ENCODE measurements around the gene ATP2B2. TPM values are rescaled to one million over a fixed set of nuclear protein-coding genes. Genes with fewer than 3 reads are reported as not detected.

The ATP2B2 gene
- total and polyA plus RNA-seq, 2 experiments from 2014 or later, result 0.42 to 0.63 TPM

- H3K79me2 ChIP-seq (replicated peaks; ENCODE audit: insufficient read depth), result no peaks in the 10 kb centered on the region
- Mint-ChIP-seq H3K27me3 (ENCODE audit: insufficient read depth, low read depth, poor library complexity) (no peaks in the 10 kb centered on the region), H3K9me3 (no peaks in the 10 kb centered on the region; the same call in 2 of the 3 replicates), H3K36me3 (ENCODE audit: low read depth) (peaks cover 10% of the 10 kb centered on the region), H3K4me1 (no peaks in the 10 kb centered on the region; the same call in 2 of the 3 replicates), H3K4me3 (no peak within 1 kb of the TSS), H3K27ac (peak within 1 kb of the TSS; percentile 73)
- TF ChIP-seq POLR2AphosphoS5 (IDR thresholded peaks at IDR 0.05; ENCODE audit: low read depth) (no peak), CTCF (conservative IDR thresholded peaks at IDR 0.05; ENCODE audit: low read depth in 2 of 2) (no peak), EZH2 (IDR thresholded peaks at IDR 0.05; ENCODE audit: low read depth, unreplicated experiment) (no peak), ZNF462 (CRISPR knock-in tag; IDR thresholded peaks at IDR 0.05) (no peak), REST (IDR thresholded peaks at IDR 0.05; ENCODE audit: unreplicated experiment) (no peak), ZNF331 (CRISPR knock-in tag; IDR thresholded peaks at IDR 0.05; ENCODE audit: low read depth) (no peak), JUNB (IDR thresholded peaks at IDR 0.05; ENCODE audit: unreplicated experiment) (no peak), EZH2phosphoT487 (IDR thresholded peaks at IDR 0.05; ENCODE audit: unreplicated experiment) (no peak), ETS1 (IDR thresholded peaks at IDR 0.05) (no peak), ZNF114 (CRISPR knock-in tag; IDR thresholded peaks at IDR 0.05) (no peak), STAT1 (IDR thresholded peaks at IDR 0.05; ENCODE audit: unreplicated experiment) (no peak), NANOG (IDR thresholded peaks at IDR 0.05; ENCODE audit: borderline replicate concordance) (no peak), CREB1 (CRISPR knock-in tag; IDR thresholded peaks at IDR 0.05; ENCODE audit: low read depth) (no peak)
- H3K4me3 ChIP-seq, result no peak within 1 kb of the TSS
- DNase-seq (ENCODE audit: low spot score) (no peak), ATAC-seq (no peak)
- no peaks in the 10 kb centered on the region for H4K20me1 ChIP-seq (replicated peaks; ENCODE audit: insufficient read depth)
- H3K9me2 ChIP-seq (ENCODE audit: insufficient read depth), result no peaks in the 10 kb centered on the region
- H3K27ac ChIP-seq (ENCODE audit: low read depth), result no peak within 1 kb of the TSS
- no peaks in the 10 kb centered on the region for H3K4me1 ChIP-seq (ENCODE audit: insufficient read depth)
- H3K4me2 ChIP-seq, result no peak within 1 kb of the TSS
- H2AFZ ChIP-seq, result no peak within 1 kb of the TSS
- no peaks in the 10 kb centered on the region for H3F3A ChIP-seq (replicated peaks; ENCODE audit: low read depth)
- H3K36me3 ChIP-seq (ENCODE audit: insufficient read depth), result no peaks in the 10 kb centered on the region
- H3K27me3 ChIP-seq (ENCODE audit: insufficient read depth), result no peaks in the 10 kb centered on the region
Measured at GRCh38 chr3:10292505-10293419, 212.6 kb downstream of the ATP2B2 start, which contains the start of gene GHRL. TSS of gene GHRL (minus strand) at chr3:10292947. CDS start at chr3:10290180, 2,767 bp downstream.

All from GM23338 (cell line).